Measurements from ENCODE around the gene SLC2A9.
"Not testable (repeated sequence)": the region's sequence is repeated elsewhere in the genome, so short reads cannot be mapped to it uniquely, and the experiment has no call there.

Gene SLC2A9

GRCh38 chr4:9923195-9923812 is 98.0 kb downstream of the SLC2A9 start:
- no peak for DNase-seq

GRCh38 chr4:9921326-9921725 is 100.0 kb downstream of the SLC2A9 start:
- DNase-seq: no peak

DNA sequence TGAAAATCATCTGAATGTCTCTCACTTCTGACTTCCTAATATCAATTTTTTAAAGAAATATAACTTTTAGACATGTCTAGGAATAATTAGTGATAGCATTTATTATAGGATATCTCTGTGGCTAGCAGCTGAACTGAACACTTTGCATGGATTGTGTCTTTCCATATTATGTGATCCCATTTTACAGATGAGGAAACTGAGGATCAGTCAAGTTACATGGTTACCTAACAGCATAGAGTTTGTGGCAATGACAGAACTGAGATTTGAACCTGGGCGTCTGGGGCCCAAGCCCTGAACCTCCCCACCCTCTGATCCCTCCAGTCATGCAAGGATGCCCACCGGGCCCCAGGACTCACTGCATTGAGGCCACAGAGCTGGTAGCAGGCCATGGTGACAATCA is 101.3 kb downstream of the SLC2A9 start:
- DNase-seq: no peak

- DNase-seq: no peak
Measured at GRCh38 chr4:9919047-9919446, 102.2 kb downstream of the SLC2A9 start.

GRCh38 chr4:9918484-9918883 is 102.8 kb downstream of the SLC2A9 start:
- no peak for DNase-seq

DNA sequence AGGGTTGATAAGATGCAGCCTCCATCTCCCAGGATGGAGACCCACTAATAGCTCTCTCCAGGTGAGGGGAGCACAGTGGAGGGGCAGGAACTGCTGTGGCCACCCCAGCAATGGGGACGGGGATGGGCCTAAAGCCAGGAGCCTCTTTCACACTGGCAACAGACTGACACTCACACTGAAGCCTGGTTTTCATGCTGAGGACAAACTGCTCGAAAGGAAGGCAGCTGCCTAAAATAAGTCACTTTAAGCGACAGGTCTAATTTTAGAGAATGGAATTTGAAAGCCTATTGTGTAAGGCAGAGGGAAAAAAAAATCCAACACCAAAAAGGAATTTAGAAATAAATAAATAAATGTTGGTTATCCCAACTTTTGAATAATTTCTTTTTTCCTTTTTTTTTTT is 104.4 kb downstream of the SLC2A9 start:
- DNase-seq: no peak

DNA sequence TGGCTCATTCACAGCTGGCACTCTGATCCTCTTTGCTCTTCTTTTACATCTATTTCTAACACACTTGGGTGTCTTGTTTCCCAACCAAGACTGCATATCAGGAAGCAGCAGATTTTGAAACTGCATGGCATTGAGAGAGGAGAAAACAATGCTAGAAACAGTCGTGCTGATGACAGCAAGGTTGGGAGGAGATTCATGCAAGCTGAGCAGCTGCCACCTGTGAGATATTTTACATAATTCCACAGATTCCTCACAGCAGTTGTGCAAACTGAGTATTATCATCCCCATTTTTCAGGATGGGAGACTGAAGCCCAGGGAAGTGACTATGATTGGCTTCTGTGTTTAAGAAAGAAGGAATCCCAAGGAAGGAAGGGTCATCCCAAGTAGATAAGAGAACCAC is 105.0 kb downstream of the SLC2A9 start:
- no peak for DNase-seq

- no peak for DNase-seq
Measured at GRCh38 chr4:9913846-9914245, 107.5 kb downstream of the SLC2A9 start.

GRCh38 chr4:9906996-9907395 is 114.3 kb downstream of the SLC2A9 start:
- no peak for DNase-seq

DNA sequence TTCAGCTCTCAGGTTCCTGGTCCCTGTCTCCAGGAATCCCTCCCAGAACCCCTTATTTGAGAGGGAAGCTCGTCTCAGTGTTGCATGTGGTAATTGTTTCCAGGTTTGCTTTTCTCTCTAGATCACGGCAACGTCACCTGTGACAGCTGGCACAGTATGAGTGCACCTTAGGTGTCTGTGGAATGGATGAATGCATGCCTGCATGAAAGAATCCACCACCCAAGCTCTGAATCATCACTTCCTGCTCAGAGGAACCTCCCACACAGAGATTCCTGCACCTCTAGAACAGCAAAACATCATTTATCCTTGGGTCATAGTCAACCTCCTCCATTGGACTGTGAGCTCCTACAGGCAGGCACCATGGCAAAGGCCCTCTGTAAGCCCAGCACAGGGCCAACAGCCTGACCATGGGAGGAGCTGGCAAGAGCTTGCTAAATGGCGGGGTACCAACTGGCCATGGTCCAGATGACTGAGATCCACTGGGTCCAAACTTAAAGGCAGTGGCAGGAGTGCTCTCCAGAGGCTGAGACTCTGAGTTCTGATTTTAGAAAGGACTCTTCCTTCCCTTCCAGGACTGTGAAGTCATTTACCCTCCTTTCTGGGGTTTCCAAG is 116.2 kb downstream of the SLC2A9 start:
- DNase-seq: no peak

DNA sequence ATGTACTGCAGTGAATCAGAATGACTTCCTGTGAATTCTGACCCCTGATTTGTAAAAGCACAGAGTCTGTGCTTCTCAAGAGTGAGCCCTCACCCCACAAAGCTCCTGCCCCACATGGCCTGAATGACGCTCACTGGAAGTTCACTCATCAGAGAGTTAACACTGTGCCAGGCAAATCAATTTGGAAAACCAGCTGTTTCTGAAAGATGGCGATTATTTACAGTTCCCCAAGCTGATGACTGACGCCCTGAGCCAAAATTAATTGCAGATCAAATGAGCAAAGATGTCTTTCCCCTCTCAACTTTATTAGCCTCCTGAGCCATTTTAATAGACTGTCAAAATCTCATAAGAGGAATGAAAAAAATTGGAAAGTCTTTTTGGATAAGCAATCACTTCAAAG is 118.0 kb downstream of the SLC2A9 start:
- DNase-seq: no peak

DNA sequence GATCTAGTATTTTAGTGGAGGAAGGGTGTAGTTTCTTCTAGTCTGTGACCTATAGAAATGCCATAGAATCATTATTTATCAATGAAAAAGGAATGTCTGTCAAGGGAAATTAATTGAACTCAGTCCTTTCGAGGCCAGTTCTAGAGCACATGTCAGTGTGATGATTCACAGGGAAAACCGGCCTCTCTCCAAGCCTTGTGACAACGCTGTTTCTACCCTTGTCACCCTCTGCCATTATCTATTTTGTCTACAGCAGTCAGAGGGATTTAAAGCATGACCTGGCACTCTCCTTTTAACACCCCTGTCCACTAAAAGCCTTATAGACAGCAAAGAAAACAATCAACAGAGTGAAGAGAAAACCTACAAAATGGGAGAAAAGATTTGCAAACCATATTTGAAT is 120.0 kb downstream of the SLC2A9 start:
- DNase-seq: no peak

GRCh38 chr4:9900633-9901032 is 120.7 kb downstream of the SLC2A9 start:
- not testable (repeated sequence) for DNase-seq

DNA sequence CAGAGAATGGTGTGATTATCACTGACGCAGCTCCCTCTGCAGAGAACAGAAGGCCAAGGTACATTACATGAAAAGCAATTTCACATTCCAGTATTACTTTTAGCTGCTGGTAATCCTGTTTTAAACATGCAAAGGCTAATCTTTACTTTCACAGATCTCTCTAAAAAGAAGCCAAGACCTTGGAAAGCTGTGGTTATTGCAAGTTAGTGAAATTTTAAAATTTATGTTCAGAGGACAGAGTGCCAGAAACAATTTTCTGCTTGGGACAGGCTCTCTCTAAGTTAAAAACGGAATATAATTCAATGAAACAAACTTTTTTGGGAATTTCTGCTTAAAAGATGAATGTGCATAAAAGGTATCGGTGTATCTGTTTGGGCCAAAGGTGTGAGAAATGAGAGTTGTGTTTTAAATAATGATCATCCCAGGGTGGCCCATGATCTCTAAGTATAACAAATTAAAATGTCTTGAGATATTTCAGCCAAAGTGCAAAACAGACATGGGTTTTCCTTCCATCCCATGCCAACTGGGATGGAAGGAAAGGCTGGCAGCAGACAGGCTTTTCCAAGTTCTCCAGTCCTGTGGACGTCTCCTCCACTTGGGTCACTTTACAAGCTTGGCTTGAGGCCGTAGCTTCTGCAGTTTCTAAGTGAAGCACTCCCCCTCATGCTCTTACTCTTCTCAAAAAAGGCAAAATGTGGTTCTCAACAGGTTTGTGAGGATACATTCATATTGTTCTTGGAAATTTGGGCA is 121.8 kb downstream of the SLC2A9 start:
- DNase-seq: no peak

DNA sequence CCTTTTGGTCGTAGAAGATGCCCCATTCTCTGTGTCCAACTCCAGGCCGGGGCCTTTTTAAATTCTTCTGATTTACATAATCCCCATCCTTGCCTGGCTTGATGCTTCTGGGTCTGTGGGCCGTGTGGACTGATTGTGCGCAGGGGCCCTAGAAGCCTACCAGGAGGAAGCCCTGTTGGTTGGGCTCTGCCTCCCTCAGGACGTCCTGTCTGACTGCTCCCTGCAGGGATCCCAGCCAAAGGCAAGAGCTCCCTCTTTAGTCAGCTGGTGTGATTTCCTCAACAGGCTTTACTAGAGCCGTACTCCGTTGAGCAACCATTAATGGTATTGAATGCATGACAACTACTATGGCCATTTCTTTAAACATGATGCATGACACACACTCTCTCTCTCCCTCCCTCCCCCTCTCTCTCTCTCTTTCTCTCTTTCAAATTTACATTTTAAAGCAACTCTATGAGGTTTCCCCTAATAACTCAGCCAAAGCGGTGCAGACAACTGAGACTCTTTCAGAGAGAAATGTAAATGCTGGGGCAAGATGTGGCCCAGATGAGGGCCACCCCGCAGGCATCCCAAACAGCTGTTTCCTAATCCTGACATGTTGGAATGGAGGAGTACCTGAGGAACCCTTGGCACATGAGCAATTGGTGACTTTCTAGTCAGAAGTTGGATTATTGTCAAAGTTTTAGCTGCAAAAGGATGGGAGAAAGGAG is 122.5 kb downstream of the SLC2A9 start:
- no peak for DNase-seq

DNA sequence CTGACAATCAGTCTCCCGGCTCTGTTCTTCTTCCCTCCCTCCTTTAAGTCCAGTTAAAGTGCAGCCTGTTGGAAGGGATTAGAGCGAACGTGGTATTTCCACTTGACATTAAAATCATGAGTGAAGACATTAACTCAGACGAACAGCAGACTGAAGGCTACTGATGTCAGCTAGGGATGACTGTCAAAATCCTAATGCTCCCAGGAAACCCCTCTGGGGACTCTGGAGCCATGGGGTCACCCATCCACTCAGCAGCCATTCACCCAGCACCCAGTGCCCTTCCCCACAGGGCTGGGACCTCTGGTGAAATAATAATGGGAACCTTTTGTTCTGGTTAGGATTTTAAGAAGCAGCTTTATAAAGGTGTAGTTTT is 126.0 kb downstream of the SLC2A9 start:
- DNase-seq: no peak

DNA sequence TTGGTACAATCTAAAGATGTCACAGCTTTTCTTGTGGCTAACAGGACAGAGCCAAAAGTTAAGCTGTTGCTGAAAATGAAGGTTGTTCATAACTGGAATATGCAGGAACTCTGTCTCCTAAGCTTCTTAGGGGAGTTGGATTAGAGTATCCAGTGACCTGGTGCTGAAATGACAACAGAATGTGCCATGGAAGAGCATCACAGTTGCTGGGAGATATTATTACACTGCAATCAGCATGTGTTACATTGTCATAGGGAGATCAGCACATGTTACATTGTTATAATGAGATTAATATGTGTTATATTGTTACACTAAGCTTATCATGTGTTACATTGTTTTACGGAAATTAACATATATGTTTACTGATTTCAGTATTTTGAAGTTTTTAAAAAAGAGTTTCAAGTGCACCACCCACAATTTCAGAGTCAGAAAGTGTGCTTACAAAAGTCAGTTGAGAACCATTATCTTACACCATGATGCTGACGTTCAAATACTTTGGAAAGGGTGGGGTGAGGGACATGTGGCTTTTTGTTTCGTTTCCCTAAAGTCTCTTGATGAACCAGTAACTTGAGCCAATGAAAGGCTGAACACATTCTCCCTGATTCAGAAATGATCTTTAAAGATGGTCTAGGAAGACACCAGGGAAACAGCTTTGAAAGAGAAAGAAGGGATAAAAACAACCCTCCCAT is 126.5 kb downstream of the SLC2A9 start:
- no peak for DNase-seq

- no peak for DNase-seq
Measured at GRCh38 chr4:9893329-9894108, 127.8 kb downstream of the SLC2A9 start.

GRCh38 chr4:9891740-9892139 is 129.6 kb downstream of the SLC2A9 start:
- DNase-seq: no peak

DNA sequence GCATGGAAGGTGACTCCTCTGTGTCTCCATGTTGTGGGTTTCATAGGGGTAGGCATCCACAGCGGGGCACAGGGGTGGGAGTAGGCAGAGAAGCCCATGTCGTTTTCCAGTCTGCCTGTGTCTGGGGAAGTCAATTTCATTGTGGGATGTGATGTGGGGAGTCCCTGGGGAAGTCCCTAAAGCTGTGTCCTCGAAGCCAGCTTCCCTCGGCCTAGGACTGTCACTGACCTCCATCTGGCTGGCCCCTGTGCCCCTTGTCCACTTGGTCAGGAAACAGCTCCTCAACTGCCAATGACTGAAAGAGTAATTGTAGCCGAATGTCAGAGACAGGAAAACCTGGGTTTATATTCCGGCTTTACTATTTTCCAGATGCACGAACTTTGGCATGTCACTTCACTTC is 130.2 kb downstream of the SLC2A9 start:
- no peak for DNase-seq

GRCh38 chr4:9889306-9889705 is 132.0 kb downstream of the SLC2A9 start:
- DNase-seq: no peak

GRCh38 chr4:9885958-9886357 is 135.3 kb downstream of the SLC2A9 start:
- DNase-seq: no peak
